Measurements from ENCODE around the gene TENM4. TPM values are rescaled to one million over a fixed set of nuclear protein-coding genes. Genes with fewer than 3 reads are reported as not detected.

TENM4 gene
- total RNA-seq, 1 donor from 2014 or later, result 117 TPM

DNA sequence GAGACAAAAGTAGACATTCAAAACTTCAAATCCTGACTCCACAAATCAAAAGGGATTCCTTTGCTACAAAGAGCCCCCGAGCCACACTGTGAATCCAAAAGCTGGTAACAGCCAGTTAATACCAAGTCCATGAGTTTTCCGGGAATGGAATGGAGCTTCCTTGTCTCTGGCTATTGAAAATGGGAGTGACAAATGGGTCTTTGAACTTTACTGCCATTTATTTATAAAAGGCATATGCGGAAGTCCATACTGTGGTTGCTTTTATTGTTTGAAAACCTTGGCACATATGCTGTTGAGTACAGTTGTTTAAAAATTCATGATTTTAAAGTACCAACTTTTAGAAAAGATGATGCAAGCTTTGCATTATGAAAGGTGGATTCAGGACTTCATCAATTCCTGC lies 659.9 kb downstream of the TENM4 start:
- H3K36me3 Mint-ChIP-seq (ENCODE audit: insufficient read depth), result peaks cover 16% of the 10 kb centered on the region
- DNase-seq (ENCODE audit: low spot score, unreplicated experiment), result no peak
- no peaks in the 10 kb centered on the region for H3K27me3 Mint-ChIP-seq
- H3K9me3 Mint-ChIP-seq (ENCODE audit: low read depth), result no peaks in the 10 kb centered on the region
- TF ChIP-seq, protein P1, sequence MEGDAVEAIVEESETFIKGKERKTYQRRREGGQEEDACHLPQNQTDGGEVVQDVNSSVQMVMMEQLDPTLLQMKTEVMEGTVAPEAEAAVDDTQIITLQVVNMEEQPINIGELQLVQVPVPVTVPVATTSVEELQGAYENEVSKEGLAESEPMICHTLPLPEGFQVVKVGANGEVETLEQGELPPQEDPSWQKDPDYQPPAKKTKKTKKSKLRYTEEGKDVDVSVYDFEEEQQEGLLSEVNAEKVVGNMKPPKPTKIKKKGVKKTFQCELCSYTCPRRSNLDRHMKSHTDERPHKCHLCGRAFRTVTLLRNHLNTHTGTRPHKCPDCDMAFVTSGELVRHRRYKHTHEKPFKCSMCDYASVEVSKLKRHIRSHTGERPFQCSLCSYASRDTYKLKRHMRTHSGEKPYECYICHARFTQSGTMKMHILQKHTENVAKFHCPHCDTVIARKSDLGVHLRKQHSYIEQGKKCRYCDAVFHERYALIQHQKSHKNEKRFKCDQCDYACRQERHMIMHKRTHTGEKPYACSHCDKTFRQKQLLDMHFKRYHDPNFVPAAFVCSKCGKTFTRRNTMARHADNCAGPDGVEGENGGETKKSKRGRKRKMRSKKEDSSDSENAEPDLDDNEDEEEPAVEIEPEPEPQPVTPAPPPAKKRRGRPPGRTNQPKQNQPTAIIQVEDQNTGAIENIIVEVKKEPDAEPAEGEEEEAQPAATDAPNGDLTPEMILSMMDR (IDR thresholded peaks at IDR 0.05; ENCODE audit: unreplicated experiment), result no peak
- H3K4me1 Mint-ChIP-seq (ENCODE audit: low read depth), result peaks cover 24% of the 10 kb centered on the region
- H3K27ac Mint-ChIP-seq, result no peak overlapping the region
- H3K4me3 Mint-ChIP-seq (ENCODE audit: low read depth), result no peak overlapping the region

DNA sequence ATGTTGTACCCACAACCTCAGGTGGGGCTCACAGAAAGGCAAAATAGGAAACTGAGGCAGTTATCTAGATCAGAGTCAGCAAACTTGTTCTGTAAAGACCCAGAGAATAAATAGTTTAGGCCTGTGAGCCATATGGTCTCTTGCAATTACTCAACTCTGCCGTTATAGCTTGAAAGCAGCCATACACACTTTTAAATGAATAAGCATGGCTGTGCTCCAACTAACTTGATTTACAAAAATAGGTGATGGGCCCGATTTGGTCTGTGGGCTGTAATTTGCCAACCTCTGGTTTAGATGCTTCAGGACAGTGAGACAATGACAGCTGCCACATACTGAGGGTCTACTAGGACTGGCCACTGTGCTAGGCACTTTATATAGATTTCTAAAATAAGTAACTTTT lies 667.3 kb downstream of the TENM4 start:
- Mint-ChIP-seq H3K9me3 (ENCODE audit: low read depth) (no peaks in the 10 kb centered on the region), H3K36me3 (ENCODE audit: insufficient read depth) (peaks cover 16% of the 10 kb centered on the region), H3K4me1 (ENCODE audit: low read depth) (no peaks in the 10 kb centered on the region), H3K4me3 (ENCODE audit: low read depth) (no peak overlapping the region), H3K27me3 (no peaks in the 10 kb centered on the region), H3K27ac (no peak overlapping the region)
- TF ChIP-seq, protein P1 (IDR thresholded peaks at IDR 0.05; ENCODE audit: unreplicated experiment), result no peak
- no peak for DNase-seq (ENCODE audit: low spot score, unreplicated experiment)

DNA sequence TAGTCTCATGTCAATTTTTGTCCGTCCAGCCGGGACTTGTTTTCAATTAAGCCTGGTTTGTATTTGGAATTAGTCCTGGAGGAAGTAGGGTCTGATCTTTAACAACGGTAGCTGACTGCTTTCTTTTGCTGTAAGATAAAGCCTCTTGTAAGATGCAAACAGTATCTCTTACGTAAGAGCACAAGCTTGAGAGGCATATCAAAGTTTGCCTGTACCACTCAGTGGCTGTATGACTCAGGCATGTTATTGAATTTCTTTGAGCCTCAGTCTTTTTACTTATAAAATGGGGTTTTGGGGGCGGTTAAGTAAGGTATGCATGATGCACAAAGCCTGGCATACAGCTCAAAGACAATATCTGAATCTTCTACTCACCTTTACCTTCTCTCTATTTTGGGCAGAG lies 667.8 kb downstream of the TENM4 start:
- Mint-ChIP-seq H3K36me3 (ENCODE audit: insufficient read depth) (peaks cover 15% of the 10 kb centered on the region), H3K27me3 (no peaks in the 10 kb centered on the region), H3K4me3 (ENCODE audit: low read depth) (no peak overlapping the region), H3K4me1 (ENCODE audit: low read depth) (no peaks in the 10 kb centered on the region), H3K27ac (no peak overlapping the region), H3K9me3 (ENCODE audit: low read depth) (no peaks in the 10 kb centered on the region)
- TF ChIP-seq, protein P1 (IDR thresholded peaks at IDR 0.05; ENCODE audit: unreplicated experiment), result no peak
- DNase-seq (ENCODE audit: low spot score, unreplicated experiment), result no peak

DNA sequence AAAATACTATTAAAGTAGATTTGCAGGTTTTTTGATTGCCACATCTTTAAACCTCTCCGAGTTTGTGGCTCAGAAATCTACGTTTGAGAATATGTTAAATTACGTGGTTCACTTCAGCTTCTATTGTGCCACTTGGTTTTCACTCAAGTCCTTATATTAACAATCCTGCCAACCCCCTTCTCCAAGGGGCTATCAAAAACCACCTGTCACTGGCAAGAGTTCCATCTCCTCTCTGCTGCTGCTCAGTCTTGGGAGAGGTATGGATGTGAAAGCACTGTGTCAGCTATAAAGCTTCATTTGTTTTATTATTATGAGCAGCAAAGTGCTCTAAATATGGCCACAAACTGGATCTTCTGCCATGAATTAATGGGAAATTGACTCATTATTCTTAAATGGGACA lies 668.6 kb downstream of the TENM4 start:
- H3K27me3 Mint-ChIP-seq, result no peaks in the 10 kb centered on the region
- no peak overlapping the region for H3K4me3 Mint-ChIP-seq (ENCODE audit: low read depth)
- peaks cover 18% of the 10 kb centered on the region for H3K36me3 Mint-ChIP-seq (ENCODE audit: insufficient read depth)
- H3K27ac Mint-ChIP-seq, result no peak overlapping the region
- TF ChIP-seq, protein P1 (IDR thresholded peaks at IDR 0.05; ENCODE audit: unreplicated experiment), result no peak
- H3K9me3 Mint-ChIP-seq (ENCODE audit: low read depth), result no peaks in the 10 kb centered on the region
- H3K4me1 Mint-ChIP-seq (ENCODE audit: low read depth), result no peaks in the 10 kb centered on the region
- DNase-seq (ENCODE audit: low spot score, unreplicated experiment), result no peak

DNA sequence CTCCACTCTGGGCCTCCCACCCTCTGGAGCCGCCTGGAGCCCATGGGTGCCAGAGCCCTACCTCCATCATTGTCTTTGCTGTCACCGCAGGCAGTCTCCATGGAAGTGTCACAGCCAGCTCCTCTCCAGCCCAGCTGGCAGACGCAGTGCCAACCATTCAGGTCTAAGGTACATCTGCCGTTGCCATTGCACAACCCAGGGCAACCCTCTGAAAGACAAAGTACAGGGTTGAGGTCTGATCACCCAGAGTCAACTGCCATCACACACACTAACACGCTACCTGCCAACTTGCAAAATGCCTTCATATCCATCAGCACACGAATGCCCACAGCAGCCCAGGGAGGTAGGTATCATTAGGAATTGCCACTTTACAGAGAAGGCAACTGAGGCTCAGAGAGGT lies 669.9 kb downstream of the TENM4 start:
- no peak for DNase-seq (ENCODE audit: low spot score, unreplicated experiment)
- peaks cover 18% of the 10 kb centered on the region for H3K36me3 Mint-ChIP-seq (ENCODE audit: insufficient read depth)
- no peaks in the 10 kb centered on the region for H3K9me3 Mint-ChIP-seq (ENCODE audit: low read depth)
- H3K27ac Mint-ChIP-seq, result no peak overlapping the region
- TF ChIP-seq, protein P1 (IDR thresholded peaks at IDR 0.05; ENCODE audit: unreplicated experiment), result no peak
- H3K27me3 Mint-ChIP-seq, result no peaks in the 10 kb centered on the region
- H3K4me3 Mint-ChIP-seq (ENCODE audit: low read depth), result no peak overlapping the region
- no peaks in the 10 kb centered on the region for H3K4me1 Mint-ChIP-seq (ENCODE audit: low read depth)

Measured in progenitor cell of endocrine pancreas (in vitro differentiated cells).